ENCODE data around the gene LCE2D. TPM values are rescaled to one million over a fixed set of nuclear protein-coding genes. Genes with fewer than 3 reads are reported as not detected.

Gene LCE2D
- total RNA-seq, 1 donor from 2014 or later, result not detected

- Histone ChIP-seq H3K4me3 (no peak within 1 kb of the TSS), H3K27me3 (no peaks in the 10 kb centered on the region), H3K36me3 (no peaks in the 10 kb centered on the region), H3K27ac (no peak within 1 kb of the TSS), H3K9me3 (no peaks in the 10 kb centered on the region), H3K4me1 (no peaks in the 10 kb centered on the region)
- no peak for TF ChIP-seq CTCF (IDR thresholded peaks at IDR 0.05)
- DNase-seq (ENCODE audit: low spot score in 2 of 2), result no peak
- intact Hi-C loops (cut with DNase I), result no loop called here
These were observed 34.8 kb downstream of the LCE2D start, which contains the start of gene LCE2A for GRCh38 chr1:152697701-152698600. Gene LCE2A (plus strand): TSS chr1:152698345. CDS start chr1:152698902, 557 bp downstream.

- Histone ChIP-seq H3K4me3 (no peak overlapping the region), H3K9me3 (no peaks in the 10 kb centered on the region), H3K36me3 (no peaks in the 10 kb centered on the region), H3K27me3 (no peaks in the 10 kb centered on the region), H3K27ac (no peak overlapping the region), H3K4me1 (no peaks in the 10 kb centered on the region)
- intact Hi-C loops (cut with DNase I), result no loop called here
- no peak for DNase-seq (ENCODE audit: low spot score in 2 of 2)
- no peak for TF ChIP-seq CTCF (IDR thresholded peaks at IDR 0.05)
These were observed 36.6 kb downstream of the LCE2D start for GRCh38 chr1:152699746-152700145.

GRCh38 chr1:152707860-152708259 is 44.7 kb downstream of the LCE2D start, which contains the start of gene LCE4A:
Gene LCE4A (plus strand): TSS chr1:152708160. CDS start chr1:152709076, 916 bp downstream.
- Histone ChIP-seq H3K27me3 (no peaks in the 10 kb centered on the region), H3K36me3 (no peaks in the 10 kb centered on the region), H3K4me1 (no peaks in the 10 kb centered on the region), H3K27ac (no peak within 1 kb of the TSS), H3K9me3 (no peaks in the 10 kb centered on the region), H3K4me3 (no peak within 1 kb of the TSS)
- intact Hi-C loops (cut with DNase I), result no loop called here
- DNase-seq (ENCODE audit: low spot score in 2 of 2), result no peak
- no peak for TF ChIP-seq CTCF (IDR thresholded peaks at IDR 0.05)

Other genes with a start within 250 kb of the LCE2D start
- 0.21 TPM for gene CRNN, start 249.1 kb upstream of the LCE2D start, total RNA-seq
- gene LCE5A, start 152.6 kb upstream of the LCE2D start, total RNA-seq, result not detected
- not detected for gene CRCT1, start 148.9 kb upstream of the LCE2D start, total RNA-seq
- gene LCE3E, start 96.6 kb upstream of the LCE2D start, total RNA-seq, result not detected
- gene LCE3D, start 82.9 kb upstream of the LCE2D start, total RNA-seq, result not detected
- not detected for gene LCE3C, start 63.1 kb upstream of the LCE2D start, total RNA-seq
- not detected for gene LCE3B, start 49.6 kb upstream of the LCE2D start, total RNA-seq
- not detected for gene LCE3A, start 40.3 kb upstream of the LCE2D start, total RNA-seq
- not detected for gene LCE2C, start 11.9 kb downstream of the LCE2D start, total RNA-seq
- not detected for gene LCE2B, start 22.7 kb downstream of the LCE2D start, total RNA-seq
- not detected for gene LCE2A, start 35.0 kb downstream of the LCE2D start, total RNA-seq
- gene LCE4A, start 44.8 kb downstream of the LCE2D start, total RNA-seq, result not detected
- not detected for gene KPRP, start 94.6 kb downstream of the LCE2D start, total RNA-seq
- not detected for gene LCE1F, start 111.8 kb downstream of the LCE2D start, total RNA-seq
- gene LCE1E, start 122.9 kb downstream of the LCE2D start, total RNA-seq, result not detected
- gene LCE1D, start 133.3 kb downstream of the LCE2D start, total RNA-seq, result not detected
- not detected for gene LCE1C, start 143.3 kb downstream of the LCE2D start, total RNA-seq
- gene LCE1B, start 148.6 kb downstream of the LCE2D start, total RNA-seq, result not detected
- not detected for gene LCE1A, start 164.1 kb downstream of the LCE2D start, total RNA-seq
- not detected for gene LCE6A, start 179.5 kb downstream of the LCE2D start, total RNA-seq
- not detected for gene LCE7A, start 196.6 kb downstream of the LCE2D start, total RNA-seq
- not detected for gene SMCP, start 214.9 kb downstream of the LCE2D start, total RNA-seq
- not detected for gene IVL, start 245.2 kb downstream of the LCE2D start, total RNA-seq

Data from ascending aorta (tissue), 2 donors.